Measurements from ENCODE around the gene PSMB5.

PSMB5 gene

GRCh38 chr14:23009483-23009938 lies 25.2 kb downstream of the PSMB5 start:
- Histone ChIP-seq H3K36me3 (ENCODE audit: insufficient read depth) (no peaks in the 10 kb centered on the region), H3K9ac (peak overlapping the region; percentile 64; the same call in 1 of the 2 replicates), H3K4me3 (IDR thresholded peaks at IDR 0.05; ENCODE audit: insufficient read depth, low read depth, low read length) (no peak overlapping the region), H2AFZ (ENCODE audit: low read depth) (peak overlapping the region; percentile 82; the same call in 1 of the 2 replicates), H3K4me1 (ENCODE audit: low read depth, poor library complexity, severe bottlenecking) (peaks cover 31% of the 10 kb centered on the region), H3K4me2 (peak overlapping the region; percentile 86), H4K20me1 (ENCODE audit: insufficient read depth) (no peaks in the 10 kb centered on the region), H3K27me3 (ENCODE audit: insufficient read depth, low read depth) (no peaks in the 10 kb centered on the region), H3K79me2 (ENCODE audit: insufficient read depth, low read depth) (no peaks in the 10 kb centered on the region), H3K27ac (peak overlapping the region; percentile 74)
- TF ChIP-seq CTCF (conservative IDR thresholded peaks at IDR 0.05; ENCODE audit: low read depth, low read length), result no peak

GRCh38 chr14:23008831-23009230 lies 25.9 kb downstream of the PSMB5 start:
- Histone ChIP-seq H3K4me2 (peak overlapping the region; percentile 86), H3K4me3 (IDR thresholded peaks at IDR 0.05; ENCODE audit: insufficient read depth, low read depth, low read length) (no peak overlapping the region), H3K36me3 (ENCODE audit: insufficient read depth) (no peaks in the 10 kb centered on the region), H3K79me2 (ENCODE audit: insufficient read depth, low read depth) (no peaks in the 10 kb centered on the region), H3K9ac (no peak overlapping the region; the same call in 1 of the 2 replicates), H3K4me1 (ENCODE audit: low read depth, poor library complexity, severe bottlenecking) (peaks cover 31% of the 10 kb centered on the region), H2AFZ (ENCODE audit: low read depth) (no peak overlapping the region), H4K20me1 (ENCODE audit: insufficient read depth) (no peaks in the 10 kb centered on the region), H3K27me3 (ENCODE audit: insufficient read depth, low read depth) (no peaks in the 10 kb centered on the region), H3K27ac (peak overlapping the region; percentile 74; the same call in 1 of the 2 replicates)
- no peak for TF ChIP-seq CTCF (conservative IDR thresholded peaks at IDR 0.05; ENCODE audit: low read depth, low read length)

- peak overlapping the region; percentile 96 for H3K27ac ChIP-seq
Measured at GRCh38 chr14:23006544-23007419, 27.9 kb downstream of the PSMB5 start.

GRCh38 chr14:23006188-23006534 lies 28.5 kb downstream of the PSMB5 start:
- peak overlapping the region; percentile 95; the same call in 1 of the 2 replicates for H3K9ac ChIP-seq

More at GRCh38 chr14:23006544-23007419, 27.9 kb downstream of the PSMB5 start:
- H3K9ac ChIP-seq, result peak overlapping the region; percentile 95
- no peaks in the 10 kb centered on the region for H3K27me3 ChIP-seq (ENCODE audit: insufficient read depth, low read depth)
- peak overlapping the region; percentile 66 for H2AFZ ChIP-seq (ENCODE audit: low read depth)
- H3K4me2 ChIP-seq, result peak overlapping the region; percentile 96
- peaks cover 31% of the 10 kb centered on the region for H3K4me1 ChIP-seq (ENCODE audit: low read depth, poor library complexity, severe bottlenecking)
- no peaks in the 10 kb centered on the region for H3K36me3 ChIP-seq (ENCODE audit: insufficient read depth)
- TF ChIP-seq CTCF (conservative IDR thresholded peaks at IDR 0.05; ENCODE audit: low read depth, low read length), result no peak
- H4K20me1 ChIP-seq (ENCODE audit: insufficient read depth), result no peaks in the 10 kb centered on the region
- no peaks in the 10 kb centered on the region for H3K79me2 ChIP-seq (ENCODE audit: insufficient read depth, low read depth)
- H3K4me3 ChIP-seq (IDR thresholded peaks at IDR 0.05; ENCODE audit: insufficient read depth, low read depth, low read length), result peak overlapping the region; percentile 60

More at GRCh38 chr14:23006188-23006534, 28.5 kb downstream of the PSMB5 start:
- H2AFZ ChIP-seq (ENCODE audit: low read depth), result peak overlapping the region; percentile 66
- H3K36me3 ChIP-seq (ENCODE audit: insufficient read depth), result no peaks in the 10 kb centered on the region
- no peaks in the 10 kb centered on the region for H3K27me3 ChIP-seq (ENCODE audit: insufficient read depth, low read depth)
- no peak for TF ChIP-seq CTCF (conservative IDR thresholded peaks at IDR 0.05; ENCODE audit: low read depth, low read length)
- peaks cover 31% of the 10 kb centered on the region for H3K4me1 ChIP-seq (ENCODE audit: low read depth, poor library complexity, severe bottlenecking)
- H3K4me2 ChIP-seq, result peak overlapping the region; percentile 96
- H3K4me3 ChIP-seq (IDR thresholded peaks at IDR 0.05; ENCODE audit: insufficient read depth, low read depth, low read length), result peak overlapping the region; percentile 60
- H4K20me1 ChIP-seq (ENCODE audit: insufficient read depth), result no peaks in the 10 kb centered on the region
- H3K79me2 ChIP-seq (ENCODE audit: insufficient read depth, low read depth), result no peaks in the 10 kb centered on the region
- H3K27ac ChIP-seq, result peak overlapping the region; percentile 96

All from KMS-11 (cell line).